ENCODE results near the gene CRYBG3. TPM values are rescaled to one million over a fixed set of nuclear protein-coding genes. Genes with fewer than 3 reads are reported as not detected.

CRYBG3 gene
- total RNA-seq, 2 experiments from 2014 or later = 5.1 to 5.2 TPM

DNA sequence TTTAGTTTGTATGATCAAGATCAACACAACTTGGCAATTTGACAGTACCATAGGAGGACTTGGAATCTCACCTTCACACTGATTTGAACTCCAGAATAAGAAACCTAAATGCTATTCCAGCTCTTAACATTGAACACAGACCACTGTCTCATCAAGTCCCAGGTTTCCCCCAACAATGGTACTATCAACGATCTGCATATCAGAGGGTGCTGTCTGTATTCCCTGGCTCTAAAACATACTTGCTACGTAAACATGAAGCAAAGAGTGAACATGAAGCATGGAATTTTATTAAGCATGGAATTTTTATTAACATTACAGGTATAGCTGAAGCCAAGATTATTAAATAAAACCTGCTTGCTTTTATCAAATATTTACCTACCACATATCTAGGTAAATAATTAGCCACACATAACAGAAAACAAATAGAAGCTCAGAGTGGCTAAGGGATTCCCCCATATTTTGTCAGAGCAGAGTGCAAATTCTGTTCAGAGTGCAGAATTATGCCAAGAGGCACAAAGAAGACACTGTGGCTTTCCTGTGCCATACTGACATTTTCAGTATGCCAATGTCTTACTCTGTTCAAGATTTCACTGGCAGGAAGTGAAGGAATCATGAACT is 172.6 kb downstream of the CRYBG3 start:
- ChIA-PET POLR2A (no interaction called here), CTCF (no interaction called here)

Other genes starting within 250 kb of the CRYBG3 start
- gene ARL6, start 57.3 kb upstream of the CRYBG3 start, total RNA-seq = 10 to 100 TPM; 10.5 to 10.7 TPM
- 10 to 100 TPM; 66.2 to 68.5 TPM for gene RIOX2, start 150.4 kb downstream of the CRYBG3 start, total RNA-seq
- gene GABRR3, start 213.3 kb downstream of the CRYBG3 start, total RNA-seq = not detected

Data from activated CD8-positive, alpha-beta memory T cell treated with anti-CD3 and anti-CD28 coated beads for 36 hours (primary cell).